NCI-H460 (cell line): Measurements from ENCODE around the gene C4orf50. TPM values are rescaled to one million over a fixed set of nuclear protein-coding genes. Genes with fewer than 3 reads are reported as not detected.
"Not testable (repeated sequence)": the region's sequence is repeated elsewhere in the genome, so short reads cannot be mapped to it uniquely, and the experiment has no call there.

Experiments
- DNase-seq: peaks from one replicate; pipeline ENCODE4 v3.0.0-alpha.2; 2016; ENCODE audit warnings: low read depth; ENCODE audit errors: extremely low read depth
- total RNA-seq: library from RNA; depleted of rRNA; stranded (reverse); fragments of >200 nt; shearing (Covaris generic); gene quantifications from 2 replicates; pipeline ENCODE4 v1.2.3, GENCODE V29; 2014

C4orf50 gene
- total RNA-seq, 1 experiment from 2014 or later = not detected

GRCh38 chr4:5995901-5996623 is 22.2 kb downstream of the C4orf50 start:
- no peak for DNase-seq

GRCh38 chr4:5993876-5994811 is 24.1 kb downstream of the C4orf50 start:
- no peak for DNase-seq

GRCh38 chr4:5993346-5993745 is 24.9 kb downstream of the C4orf50 start:
- DNase-seq = not testable (repeated sequence)

- no peak for DNase-seq
Observed at GRCh38 chr4:5992828-5993321, 25.4 kb downstream of the C4orf50 start.

- no peak for DNase-seq
Observed at GRCh38 chr4:5992171-5992827, 25.9 kb downstream of the C4orf50 start.

GRCh38 chr4:5991405-5991804 is 26.8 kb downstream of the C4orf50 start:
- no peak for DNase-seq

- DNase-seq = no peak
Observed at GRCh38 chr4:5990446-5991160, 27.6 kb downstream of the C4orf50 start.

- no peak for DNase-seq
Observed at GRCh38 chr4:5989236-5990225, 28.7 kb downstream of the C4orf50 start.

GRCh38 chr4:5988086-5988845 is 30.0 kb downstream of the C4orf50 start:
- DNase-seq = no peak

GRCh38 chr4:5984843-5985242 is 33.4 kb downstream of the C4orf50 start:
- DNase-seq = no peak

GRCh38 chr4:5982156-5982973 is 35.9 kb downstream of the C4orf50 start:
- DNase-seq = no peak

GRCh38 chr4:5980436-5981155 is 37.6 kb downstream of the C4orf50 start:
- DNase-seq = no peak

- DNase-seq = no peak
Observed at GRCh38 chr4:5979981-5980380, 38.2 kb downstream of the C4orf50 start.

GRCh38 chr4:5976921-5977320 is 41.3 kb downstream of the C4orf50 start:
- DNase-seq = no peak

GRCh38 chr4:5976431-5976830 is 41.8 kb downstream of the C4orf50 start:
- DNase-seq = no peak

- no peak for DNase-seq
Observed at GRCh38 chr4:5974321-5974720, 43.9 kb downstream of the C4orf50 start.
